GM23338 (cell line): ENCODE results near the gene ZNF438. TPM values are rescaled to one million over a fixed set of nuclear protein-coding genes. Genes with fewer than 3 reads are reported as not detected.

Source experiments
- ATAC-seq: fragments of 200-7000 bp; cut with Tn5 transposase; 3 replicates; pipeline ENCODE4 v1.9.1; 2020
- DNase-seq: peaks from one replicate; pipeline ENCODE4 v3.0.0-alpha.2; 2015; ENCODE audit warnings: low spot score
- H2AFZ ChIP-seq: fragments of 200-600 bp; sonication (generic); 2 replicates; pipeline ENCODE4 v1.8.0; 2016; ENCODE audit warnings: antibody characterized with exemption, mild to moderate bottlenecking, moderate library complexity
- H3F3A ChIP-seq: fragments of 200-600 bp; sonication (generic); replicated peaks from 2 replicates; pipeline ENCODE4 v1.8.0; 2017; ENCODE audit warnings: antibody characterized with exemption, mixed run types, low read depth
- H3K27ac ChIP-seq: fragments of 200-600 bp; sonication (generic); 2 replicates; pipeline ENCODE4 v1.6.1; 2016; ENCODE audit warnings: low read depth
- H3K27me3 ChIP-seq: fragments of 200-600 bp; sonication (generic); 2 replicates; pipeline ENCODE4 v1.8.0; 2016; ENCODE audit warnings: mild to moderate bottlenecking, mixed run types, moderate library complexity; ENCODE audit not compliant: insufficient read depth
- H3K36me3 ChIP-seq: fragments of 200-600 bp; sonication (generic); 2 replicates; pipeline ENCODE4 v1.8.0; 2016; ENCODE audit warnings: mild to moderate bottlenecking; ENCODE audit not compliant: insufficient read depth
- H3K4me1 ChIP-seq: fragments of 200-600 bp; sonication (generic); 2 replicates; pipeline ENCODE4 v1.8.0; 2016; ENCODE audit warnings: mild to moderate bottlenecking, moderate library complexity; ENCODE audit not compliant: insufficient read depth
- H3K4me2 ChIP-seq: fragments of 200-600 bp; sonication (generic); 2 replicates; pipeline ENCODE4 v1.7.1; 2017; ENCODE audit warnings: mixed run types
- H3K4me3 ChIP-seq: fragments of 200-600 bp; sonication (generic); 2 replicates; pipeline ENCODE4 v1.6.1; 2016; ENCODE audit warnings: mixed run types
- H3K79me2 ChIP-seq: fragments of 200-600 bp; sonication (generic); replicated peaks from 2 replicates; pipeline ENCODE4 v1.8.0; 2017; ENCODE audit warnings: mild to moderate bottlenecking; ENCODE audit not compliant: insufficient read depth
- H3K9me2 ChIP-seq: fragments of 200-600 bp; sonication (generic); 2 replicates; pipeline ENCODE4 v1.8.0; 2017; ENCODE audit not compliant: insufficient read depth
- H4K20me1 ChIP-seq: fragments of 200-600 bp; sonication (generic); replicated peaks from 2 replicates; pipeline ENCODE4 v1.8.0; 2017; ENCODE audit warnings: mild to moderate bottlenecking; ENCODE audit not compliant: insufficient read depth
- H3K27ac Mint-ChIP-seq: 2 replicates; pipeline ENCODE4 v1.8.0; 2020; ENCODE audit warnings: inconsistent platforms, mild to moderate bottlenecking, moderate library complexity, mixed read lengths
- H3K27me3 Mint-ChIP-seq: 3 replicates; pipeline ENCODE4 v1.8.0; 2022; ENCODE audit warnings: low read depth, mild to moderate bottlenecking, moderate library complexity, mixed read lengths, inconsistent platforms; ENCODE audit not compliant: insufficient read depth, poor library complexity
- H3K36me3 Mint-ChIP-seq: 3 replicates; pipeline ENCODE4 v1.8.0; 2021; ENCODE audit warnings: low read depth, mild to moderate bottlenecking, inconsistent platforms, moderate library complexity, mixed read lengths
- H3K4me1 Mint-ChIP-seq: 3 replicates; pipeline ENCODE4 v1.8.0; 2020; ENCODE audit warnings: mild to moderate bottlenecking, inconsistent platforms, mixed read lengths
- H3K4me3 Mint-ChIP-seq: 3 replicates; pipeline ENCODE4 v1.8.0; 2021; ENCODE audit warnings: moderate library complexity, mild to moderate bottlenecking, inconsistent platforms, mixed read lengths
- H3K9me3 Mint-ChIP-seq: 3 replicates; pipeline ENCODE4 v1.8.0; 2020; ENCODE audit warnings: moderate library complexity, mild to moderate bottlenecking, inconsistent platforms, mixed read lengths
- CREB1 ChIP-seq: fragments of 250-450 bp; sonication (Bioruptor Pico); IDR thresholded peaks from 2 replicates; pipeline ENCODE4 v1.5.0; 2020; ENCODE audit warnings: low read depth, mild to moderate bottlenecking, moderate library complexity
- EZH2 ChIP-seq: fragments of 200-600 bp; sonication (generic); IDR thresholded peaks from one replicate; pipeline ENCODE4 v1.8.0; 2017; ENCODE audit warnings: antibody characterized with exemption, mild to moderate bottlenecking, low read depth; ENCODE audit not compliant: unreplicated experiment
- EZH2phosphoT487 ChIP-seq: fragments of 200-600 bp; sonication (generic); IDR thresholded peaks from one replicate; pipeline ENCODE4 v1.8.1; 2018; ENCODE audit warnings: antibody characterized with exemption; ENCODE audit not compliant: unreplicated experiment
- NANOG ChIP-seq: IDR thresholded peaks from 2 replicates; pipeline ENCODE4 v1.6.1; 2016; ENCODE audit warnings: antibody characterized with exemption, borderline replicate concordance
- POLR2AphosphoS5 ChIP-seq: IDR thresholded peaks from 2 replicates; pipeline ENCODE4 v1.6.1; 2016; ENCODE audit warnings: antibody characterized with exemption, low read depth
- ZNF114 ChIP-seq: fragments of 250-450 bp; sonication (Bioruptor Pico); IDR thresholded peaks from 2 replicates; pipeline ENCODE4 v1.5.0; 2020; ENCODE audit warnings: mild to moderate bottlenecking, moderate library complexity
- ZNF331 ChIP-seq: fragments of 250-450 bp; sonication (Bioruptor Pico); IDR thresholded peaks from 2 replicates; pipeline ENCODE4 v1.5.0; 2020; ENCODE audit warnings: low read depth, mild to moderate bottlenecking, moderate library complexity
- polyA plus RNA-seq: library from polyadenylated mRNA; unstranded; fragments of >200 nt; fragmentation: Nextera tagmentation; extraction: Ambion mirVana; gene quantifications from 2 replicates; pipeline ENCODE4 v1.2.1, GENCODE V29; 2016
- total RNA-seq: library from RNA; depleted of rRNA; stranded (reverse); fragments of >200 nt; shearing (Covaris generic); gene quantifications from 2 replicates; pipeline ENCODE4 v1.2.3, GENCODE V29; 2014
- TF ChIP-seq, protein P1 (sequence below): IDR thresholded peaks from one replicate; pipeline ENCODE4 v1.6.1; 2018; ENCODE audit warnings: antibody characterized with exemption; ENCODE audit not compliant: unreplicated experiment
- TF ChIP-seq, protein P2 (sequence below): IDR thresholded peaks from 2 replicates; pipeline ENCODE4 v1.6.1; 2016; ENCODE audit warnings: antibody characterized with exemption
- TF ChIP-seq, protein P3 (sequence below), 2 experiments: fragments of 200-600 bp in 1 of 2; sonication (generic) in 1 of 2; conservative IDR thresholded peaks; 2 replicates each; pipeline versions ENCODE4 v1.5.1 to v1.6.1; 2016 to 2017; ENCODE audit warnings: antibody characterized with exemption in 2 of 2, low read depth in 2 of 2, mild to moderate bottlenecking in 2 of 2, moderate library complexity in 1 of 2

ZNF438 gene
- total and polyA plus RNA-seq, 2 experiments from 2014 or later, result 0.91 to 0.94 TPM

DNA sequence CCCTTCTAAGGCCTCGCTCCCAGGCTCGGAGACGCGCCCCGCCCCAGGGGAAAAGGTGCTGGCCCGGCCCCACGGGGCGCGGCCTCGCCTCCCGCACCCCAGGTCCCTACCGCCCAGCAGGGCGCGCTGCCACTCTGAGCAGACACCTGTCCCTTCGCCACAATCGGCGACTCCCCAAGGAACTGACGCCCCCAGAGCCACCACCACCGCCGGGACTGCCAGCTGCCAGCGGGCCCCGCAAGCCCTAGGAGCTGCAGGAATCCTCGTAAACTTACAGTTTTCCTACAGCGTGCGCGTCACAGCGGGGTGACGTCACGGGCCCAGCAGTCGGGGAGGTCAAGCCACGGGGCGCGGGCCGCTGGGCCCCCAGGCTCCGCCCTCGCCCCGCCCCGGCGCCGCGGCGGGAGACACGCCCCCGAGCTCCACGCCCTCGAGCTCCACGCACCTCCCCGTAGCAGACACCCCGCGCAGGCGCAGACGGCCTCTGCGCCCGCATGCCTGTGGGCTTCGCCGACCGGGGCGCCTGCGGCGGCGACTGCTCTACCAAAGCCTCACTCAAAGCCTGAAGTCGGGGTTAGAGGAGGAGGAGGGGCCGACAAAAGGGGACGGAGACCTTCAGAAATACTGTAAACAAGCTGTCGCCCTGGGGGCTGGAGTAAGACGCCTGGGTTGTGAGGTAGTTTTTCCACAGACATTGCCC, at the start of gene ZNF438 (continued):
- no peak for TF ChIP-seq EZH2
- no peak for TF ChIP-seq ZNF114 (CRISPR knock-in tag)
- TF ChIP-seq POLR2AphosphoS5, result peak; percentile 46

DNA sequence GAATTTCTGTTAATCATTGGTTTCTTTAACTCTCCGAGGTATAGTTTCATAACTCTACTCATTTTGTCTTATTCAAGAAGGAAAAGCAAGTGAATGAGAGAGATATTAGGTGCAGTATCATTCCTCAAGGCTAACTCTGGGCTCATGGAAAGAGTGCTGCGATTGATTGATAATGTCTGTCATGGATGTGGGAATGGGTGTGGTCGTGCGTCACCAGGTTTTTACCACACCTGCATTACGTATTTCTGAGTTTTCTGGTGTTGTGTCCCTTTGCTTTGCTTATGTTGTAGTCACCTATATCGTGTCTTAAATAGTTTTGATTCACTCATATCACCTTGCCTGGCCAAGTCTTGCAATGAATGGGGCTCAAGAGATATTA, 44.9 kb upstream of the ZNF438 start:
- DNase-seq (no peak), ATAC-seq (no peak)
- Histone ChIP-seq H3F3A (no peaks in the 10 kb centered on the region), H3K4me1 (peaks cover 27% of the 10 kb centered on the region), H2AFZ (no peak overlapping the region), H3K27me3 (no peaks in the 10 kb centered on the region), H3K79me2 (no peaks in the 10 kb centered on the region), H4K20me1 (no peaks in the 10 kb centered on the region), H3K9me2 (peaks cover 11% of the 10 kb centered on the region; the same call in 1 of the 2 replicates), H3K36me3 (no peaks in the 10 kb centered on the region), H3K4me3 (no peak overlapping the region), H3K27ac (no peak overlapping the region), H3K4me2 (no peak overlapping the region)
- TF ChIP-seq EZH2 (no peak), NANOG (no peak), CREB1 (CRISPR knock-in tag) (no peak)
- TF ChIP-seq, protein P1, sequence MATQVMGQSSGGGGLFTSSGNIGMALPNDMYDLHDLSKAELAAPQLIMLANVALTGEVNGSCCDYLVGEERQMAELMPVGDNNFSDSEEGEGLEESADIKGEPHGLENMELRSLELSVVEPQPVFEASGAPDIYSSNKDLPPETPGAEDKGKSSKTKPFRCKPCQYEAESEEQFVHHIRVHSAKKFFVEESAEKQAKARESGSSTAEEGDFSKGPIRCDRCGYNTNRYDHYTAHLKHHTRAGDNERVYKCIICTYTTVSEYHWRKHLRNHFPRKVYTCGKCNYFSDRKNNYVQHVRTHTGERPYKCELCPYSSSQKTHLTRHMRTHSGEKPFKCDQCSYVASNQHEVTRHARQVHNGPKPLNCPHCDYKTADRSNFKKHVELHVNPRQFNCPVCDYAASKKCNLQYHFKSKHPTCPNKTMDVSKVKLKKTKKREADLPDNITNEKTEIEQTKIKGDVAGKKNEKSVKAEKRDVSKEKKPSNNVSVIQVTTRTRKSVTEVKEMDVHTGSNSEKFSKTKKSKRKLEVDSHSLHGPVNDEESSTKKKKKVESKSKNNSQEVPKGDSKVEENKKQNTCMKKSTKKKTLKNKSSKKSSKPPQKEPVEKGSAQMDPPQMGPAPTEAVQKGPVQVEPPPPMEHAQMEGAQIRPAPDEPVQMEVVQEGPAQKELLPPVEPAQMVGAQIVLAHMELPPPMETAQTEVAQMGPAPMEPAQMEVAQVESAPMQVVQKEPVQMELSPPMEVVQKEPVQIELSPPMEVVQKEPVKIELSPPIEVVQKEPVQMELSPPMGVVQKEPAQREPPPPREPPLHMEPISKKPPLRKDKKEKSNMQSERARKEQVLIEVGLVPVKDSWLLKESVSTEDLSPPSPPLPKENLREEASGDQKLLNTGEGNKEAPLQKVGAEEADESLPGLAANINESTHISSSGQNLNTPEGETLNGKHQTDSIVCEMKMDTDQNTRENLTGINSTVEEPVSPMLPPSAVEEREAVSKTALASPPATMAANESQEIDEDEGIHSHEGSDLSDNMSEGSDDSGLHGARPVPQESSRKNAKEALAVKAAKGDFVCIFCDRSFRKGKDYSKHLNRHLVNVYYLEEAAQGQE, result no peak
- H3K27me3 Mint-ChIP-seq, result peaks cover 6% of the 10 kb centered on the region
- no peak overlapping the region for H3K27ac Mint-ChIP-seq
- H3K4me3 Mint-ChIP-seq, result no peak overlapping the region
- H3K4me1 Mint-ChIP-seq, result peaks cover 31% of the 10 kb centered on the region
- H3K9me3 Mint-ChIP-seq, result peaks cover 2% of the 10 kb centered on the region; the same call in 1 of the 3 replicates
- H3K36me3 Mint-ChIP-seq, result no peaks in the 10 kb centered on the region

DNA sequence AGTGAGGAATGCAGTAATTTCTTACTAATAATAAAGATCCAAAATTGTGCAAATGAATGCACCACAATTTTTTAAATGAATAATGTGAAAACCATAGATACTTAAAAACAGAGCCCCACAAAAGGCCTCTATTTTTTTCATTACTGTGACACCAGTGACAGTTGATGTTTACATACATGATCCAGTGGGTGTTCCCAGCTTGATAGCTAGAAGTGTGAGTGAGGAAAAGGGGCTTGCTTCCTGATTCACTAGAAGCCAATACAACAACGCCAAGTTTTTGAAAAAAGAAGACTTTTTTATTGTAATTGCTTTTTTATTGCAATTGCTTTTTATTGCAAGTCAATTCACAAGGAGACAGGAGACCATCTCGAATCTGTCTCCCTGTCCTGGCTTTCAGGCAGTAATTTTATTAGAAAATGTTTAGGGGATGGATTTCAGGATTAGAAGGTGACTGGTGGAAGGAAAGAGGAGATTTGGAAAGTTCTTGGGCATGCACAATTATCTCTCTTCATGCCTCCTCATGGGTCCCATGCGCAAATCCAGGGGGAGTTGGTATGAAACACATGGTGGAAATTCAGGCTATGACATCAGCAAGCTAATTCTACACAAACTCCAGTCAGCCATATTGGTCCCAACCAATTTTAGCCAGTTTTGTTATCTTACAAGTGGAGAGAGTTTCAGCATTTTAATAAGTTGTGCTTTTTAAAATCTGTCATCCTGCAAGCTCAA, 44.4 kb upstream of the ZNF438 start:
- Histone ChIP-seq H3K4me3 (no peak overlapping the region), H3K9me2 (peaks cover 11% of the 10 kb centered on the region; the same call in 1 of the 2 replicates), H3K36me3 (no peaks in the 10 kb centered on the region), H3K4me1 (peaks cover 27% of the 10 kb centered on the region), H3K4me2 (no peak overlapping the region), H4K20me1 (no peaks in the 10 kb centered on the region), H3F3A (no peaks in the 10 kb centered on the region), H2AFZ (no peak overlapping the region), H3K27me3 (no peaks in the 10 kb centered on the region), H3K27ac (no peak overlapping the region), H3K79me2 (no peaks in the 10 kb centered on the region)
- H3K4me3 Mint-ChIP-seq, result no peak overlapping the region
- H3K27ac Mint-ChIP-seq, result no peak overlapping the region
- ATAC-seq, result no peak
- H3K4me1 Mint-ChIP-seq, result peaks cover 31% of the 10 kb centered on the region
- no peaks in the 10 kb centered on the region for H3K36me3 Mint-ChIP-seq
- H3K27me3 Mint-ChIP-seq, result peaks cover 6% of the 10 kb centered on the region
- H3K9me3 Mint-ChIP-seq, result peaks cover 2% of the 10 kb centered on the region; the same call in 1 of the 3 replicates
- no peak for DNase-seq
- TF ChIP-seq, protein P2, sequence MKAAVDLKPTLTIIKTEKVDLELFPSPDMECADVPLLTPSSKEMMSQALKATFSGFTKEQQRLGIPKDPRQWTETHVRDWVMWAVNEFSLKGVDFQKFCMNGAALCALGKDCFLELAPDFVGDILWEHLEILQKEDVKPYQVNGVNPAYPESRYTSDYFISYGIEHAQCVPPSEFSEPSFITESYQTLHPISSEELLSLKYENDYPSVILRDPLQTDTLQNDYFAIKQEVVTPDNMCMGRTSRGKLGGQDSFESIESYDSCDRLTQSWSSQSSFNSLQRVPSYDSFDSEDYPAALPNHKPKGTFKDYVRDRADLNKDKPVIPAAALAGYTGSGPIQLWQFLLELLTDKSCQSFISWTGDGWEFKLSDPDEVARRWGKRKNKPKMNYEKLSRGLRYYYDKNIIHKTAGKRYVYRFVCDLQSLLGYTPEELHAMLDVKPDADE, result no peak
- TF ChIP-seq EZH2phosphoT487 (no peak), NANOG (no peak), EZH2 (no peak), ZNF331 (CRISPR knock-in tag) (no peak), ZNF114 (CRISPR knock-in tag) (no peak), CREB1 (CRISPR knock-in tag) (no peak)
- TF ChIP-seq, protein P1, result no peak
- TF ChIP-seq, protein P3, sequence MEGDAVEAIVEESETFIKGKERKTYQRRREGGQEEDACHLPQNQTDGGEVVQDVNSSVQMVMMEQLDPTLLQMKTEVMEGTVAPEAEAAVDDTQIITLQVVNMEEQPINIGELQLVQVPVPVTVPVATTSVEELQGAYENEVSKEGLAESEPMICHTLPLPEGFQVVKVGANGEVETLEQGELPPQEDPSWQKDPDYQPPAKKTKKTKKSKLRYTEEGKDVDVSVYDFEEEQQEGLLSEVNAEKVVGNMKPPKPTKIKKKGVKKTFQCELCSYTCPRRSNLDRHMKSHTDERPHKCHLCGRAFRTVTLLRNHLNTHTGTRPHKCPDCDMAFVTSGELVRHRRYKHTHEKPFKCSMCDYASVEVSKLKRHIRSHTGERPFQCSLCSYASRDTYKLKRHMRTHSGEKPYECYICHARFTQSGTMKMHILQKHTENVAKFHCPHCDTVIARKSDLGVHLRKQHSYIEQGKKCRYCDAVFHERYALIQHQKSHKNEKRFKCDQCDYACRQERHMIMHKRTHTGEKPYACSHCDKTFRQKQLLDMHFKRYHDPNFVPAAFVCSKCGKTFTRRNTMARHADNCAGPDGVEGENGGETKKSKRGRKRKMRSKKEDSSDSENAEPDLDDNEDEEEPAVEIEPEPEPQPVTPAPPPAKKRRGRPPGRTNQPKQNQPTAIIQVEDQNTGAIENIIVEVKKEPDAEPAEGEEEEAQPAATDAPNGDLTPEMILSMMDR (conservative IDR thresholded peaks at IDR 0.05; ENCODE audit: low read depth in 2 of 2), result no peak
